Measurements from ENCODE around the gene PRKAA2.

- TF ChIP-seq POLR2A (IDR thresholded peaks at IDR 0.05; ENCODE audit: low read length) (no peak), GATA1 (IDR thresholded peaks at IDR 0.05; ENCODE audit: low read depth, low read length) (no peak)
Observed at GRCh38 chr1:56639211-56639610, 5.9 kb upstream of the PRKAA2 start.

All from erythroblast (primary cell).